Activated naive CD8-positive, alpha-beta T cell treated with anti-CD3 and anti-CD28 coated beads, Interleukin-2, amount 10 ng/mL, durations not matched to agents 7 days and 5 days (primary cell): ENCODE results near the gene SH3GLB2. TPM values are rescaled to one million over a fixed set of nuclear protein-coding genes. Genes with fewer than 3 reads are reported as not detected.
"Not testable (repeated sequence)": the region's sequence is repeated elsewhere in the genome, so short reads cannot be mapped to it uniquely, and the experiment has no call there.

Experiments
- ATAC-seq: fragments of 150-1000 bp; cut with Tn5 transposase; one replicate; pipeline ENCODE4 v1.10.0; 2021; ENCODE audit warnings: low read depth, moderate library complexity
- POLR2A ChIA-PET: fragments of 350-600 bp; sonication (Branson Sonifier 250); formaldehyde crosslinking; loops from one replicate; lab custom pipeline; 2021; ENCODE audit warnings: antibody characterized with exemption; lab: Charles Lee
- DNase-seq: peaks from one replicate; pipeline ENCODE4 v3.0.0; 2021
- H3K27ac Mint-ChIP-seq: one replicate; pipeline ENCODE4 v1.8.0; 2022; ENCODE audit warnings: mild to moderate bottlenecking, mixed read lengths
- H3K27me3 Mint-ChIP-seq: one replicate; pipeline ENCODE4 v1.8.0; 2022; ENCODE audit warnings: mild to moderate bottlenecking, moderate library complexity, mixed read lengths
- H3K36me3 Mint-ChIP-seq: one replicate; pipeline ENCODE4 v1.8.0; 2021; ENCODE audit warnings: mild to moderate bottlenecking, mixed read lengths
- H3K4me1 Mint-ChIP-seq: one replicate; pipeline ENCODE4 v1.8.0; 2021; ENCODE audit warnings: mixed read lengths
- H3K4me3 Mint-ChIP-seq: one replicate; pipeline ENCODE4 v1.8.0; 2022; ENCODE audit warnings: mild to moderate bottlenecking, moderate library complexity, mixed read lengths
- H3K9me3 Mint-ChIP-seq: one replicate; pipeline ENCODE4 v1.8.0; 2021; ENCODE audit warnings: mixed read lengths
- total RNA-seq, 2 experiments: library from RNA; stranded (reverse); gene quantifications; one replicate each; pipeline ENCODE4 v1.2.3, GENCODE V29; 2021

SH3GLB2 gene
- total RNA-seq, 2 experiments from 2014 or later = 98.7 to 104 TPM

- POLR2A ChIA-PET = no interaction called here
- H3K9me3 Mint-ChIP-seq = no peaks in the 10 kb centered on the region
- no peaks in the 10 kb centered on the region for H3K4me1 Mint-ChIP-seq
- DNase-seq = no peak
- H3K4me3 Mint-ChIP-seq = no peak overlapping the region
- H3K27ac Mint-ChIP-seq = no peak overlapping the region
- no peaks in the 10 kb centered on the region for H3K27me3 Mint-ChIP-seq
- no peak for ATAC-seq
- H3K36me3 Mint-ChIP-seq = peaks cover 25% of the 10 kb centered on the region
Measured at GRCh38 chr9:128987805-128988204, 40.3 kb downstream of the SH3GLB2 start.

GRCh38 chr9:128986671-128987070 is 41.5 kb downstream of the SH3GLB2 start:
- Mint-ChIP-seq H3K27ac (no peak overlapping the region), H3K27me3 (no peaks in the 10 kb centered on the region), H3K4me3 (no peak overlapping the region), H3K36me3 (peaks cover 34% of the 10 kb centered on the region), H3K4me1 (no peaks in the 10 kb centered on the region), H3K9me3 (no peaks in the 10 kb centered on the region)
- DNase-seq = no peak
- POLR2A ChIA-PET = no interaction called here
- no peak for ATAC-seq

- no peak overlapping the region for H3K27ac Mint-ChIP-seq
- H3K4me1 Mint-ChIP-seq = no peaks in the 10 kb centered on the region
- no peaks in the 10 kb centered on the region for H3K27me3 Mint-ChIP-seq
- DNase-seq (no peak), ATAC-seq (no peak)
- peaks cover 47% of the 10 kb centered on the region for H3K36me3 Mint-ChIP-seq
- H3K9me3 Mint-ChIP-seq = no peaks in the 10 kb centered on the region
- POLR2A ChIA-PET = no interaction called here
- H3K4me3 Mint-ChIP-seq = no peak overlapping the region
Measured at GRCh38 chr9:128983536-128983935, 44.6 kb downstream of the SH3GLB2 start.

- POLR2A ChIA-PET = no interaction called here
- H3K36me3 Mint-ChIP-seq = peaks cover 42% of the 10 kb centered on the region
- DNase-seq (no peak), ATAC-seq (no peak)
- no peak overlapping the region for H3K4me3 Mint-ChIP-seq
- H3K27ac Mint-ChIP-seq = no peak overlapping the region
- no peaks in the 10 kb centered on the region for H3K4me1 Mint-ChIP-seq
- H3K27me3 Mint-ChIP-seq = no peaks in the 10 kb centered on the region
- H3K9me3 Mint-ChIP-seq = no peaks in the 10 kb centered on the region
Measured at GRCh38 chr9:128979111-128979510, 49.0 kb downstream of the SH3GLB2 start.

- Mint-ChIP-seq H3K4me1 (peaks cover 1% of the 10 kb centered on the region), H3K27ac (no peak overlapping the region), H3K4me3 (no peak overlapping the region), H3K36me3 (peaks cover 23% of the 10 kb centered on the region), H3K9me3 (no peaks in the 10 kb centered on the region), H3K27me3 (no peaks in the 10 kb centered on the region)
- DNase-seq = no peak
- POLR2A ChIA-PET = no interaction called here
- no peak for ATAC-seq
Measured at GRCh38 chr9:128972956-128973355, 55.2 kb downstream of the SH3GLB2 start.

DNA sequence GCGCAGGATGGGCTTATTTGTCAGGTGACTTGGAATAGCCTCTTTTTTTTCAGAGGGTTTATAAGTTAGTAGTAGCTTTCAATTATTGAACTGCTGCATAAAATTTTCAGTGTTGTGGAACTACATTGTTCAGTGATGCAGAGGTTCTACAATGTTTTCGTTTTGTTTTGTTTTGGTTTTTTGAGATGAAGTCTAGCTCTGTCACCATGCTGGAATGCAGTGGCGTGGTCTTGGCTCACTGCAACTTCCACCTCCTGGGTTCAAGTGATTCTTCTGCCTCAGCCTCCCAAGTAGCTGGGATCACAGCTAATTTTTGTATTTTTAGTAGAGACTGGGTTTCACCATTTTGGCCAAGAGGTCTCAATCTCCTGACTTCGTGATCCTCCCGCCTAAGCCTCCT is 58.6 kb downstream of the SH3GLB2 start:
- no peak overlapping the region for H3K4me3 Mint-ChIP-seq
- POLR2A ChIA-PET = no interaction called here
- H3K9me3 Mint-ChIP-seq = no peaks in the 10 kb centered on the region
- no peak overlapping the region for H3K27ac Mint-ChIP-seq
- H3K36me3 Mint-ChIP-seq = peaks cover 21% of the 10 kb centered on the region
- H3K4me1 Mint-ChIP-seq = peaks cover 3% of the 10 kb centered on the region
- ATAC-seq (no peak), DNase-seq (no peak)
- no peaks in the 10 kb centered on the region for H3K27me3 Mint-ChIP-seq

GRCh38 chr9:128961403-128961802 is 66.7 kb downstream of the SH3GLB2 start:
- H3K9me3 Mint-ChIP-seq, H3K4me1 Mint-ChIP-seq, H3K4me3 Mint-ChIP-seq, ATAC-seq, DNase-seq, H3K27ac Mint-ChIP-seq, H3K27me3 Mint-ChIP-seq: not testable (repeated sequence)
- H3K36me3 Mint-ChIP-seq = peaks cover 16% of the 10 kb centered on the region
- POLR2A ChIA-PET = interaction anchor here (0.7 kb wide), 1 partner anchor 954 kb away, joined by 6 read pairs; no protein-coding TSS in a partner anchor

Other genes with a start within 250 kb of the SH3GLB2 start
- gene TBC1D13, start 241.1 kb downstream of the SH3GLB2 start, total RNA-seq = 10 to 100 TPM; 26.1 to 29.2 TPM
- gene ENDOG, start 209.8 kb downstream of the SH3GLB2 start, total RNA-seq = 10 to 100 TPM; 16.2 to 19.5 TPM
- gene SPOUT1, start 198.5 kb downstream of the SH3GLB2 start, total RNA-seq = 10 to 100 TPM; 71.4 to 75.4 TPM
- 10 to 100 TPM; 14.9 to 16.3 TPM for gene KYAT1, start 146.4 kb downstream of the SH3GLB2 start, total RNA-seq
- gene LRRC8A, start 146.2 kb downstream of the SH3GLB2 start, total RNA-seq = 10 to 100 TPM; 24.1 to 25.9 TPM
- gene PHYHD1, start 107.3 kb downstream of the SH3GLB2 start, total RNA-seq = 1 to 10 TPM; 1.4 to 1.6 TPM
- 1 to 10 TPM; 9.4 to 9.5 TPM for gene DOLK, start 80.7 kb downstream of the SH3GLB2 start, total RNA-seq
- gene NUP188, start 80.6 kb downstream of the SH3GLB2 start, total RNA-seq = 10 to 100 TPM; 64.2 to 65.3 TPM
- gene MIGA2, start 8.3 kb upstream of the SH3GLB2 start, total RNA-seq = 10 to 100 TPM; 62.1 to 66.0 TPM
- 10 to 100 TPM; 17.4 to 21.6 TPM for gene DOLPP1, start 52.8 kb upstream of the SH3GLB2 start, total RNA-seq
- gene CRAT, start 82.5 kb upstream of the SH3GLB2 start, total RNA-seq = 10 to 100 TPM; 19.5 to 22.7 TPM
- 10 to 100 TPM; 88.3 to 91.0 TPM for gene PTPA, start 83.1 kb upstream of the SH3GLB2 start, total RNA-seq
- gene IER5L, start 149.9 kb upstream of the SH3GLB2 start, total RNA-seq = 1 to 10 TPM; 8.6 to 8.8 TPM